Progenitor cell of endocrine pancreas (in vitro differentiated cells): ENCODE measurements around the gene FYB2. TPM values are rescaled to one million over a fixed set of nuclear protein-coding genes. Genes with fewer than 3 reads are reported as not detected.

ENCODE experiments used
- DNase-seq: peaks from one replicate; pipeline ENCODE4 v3.0.0; 2021; ENCODE audit warnings: low spot score; ENCODE audit not compliant: unreplicated experiment
- H3K27ac Mint-ChIP-seq: 2 replicates; pipeline ENCODE4 v1.8.0; 2021; ENCODE audit warnings: mild to moderate bottlenecking, moderate library complexity, mixed read lengths
- H3K27me3 Mint-ChIP-seq: 2 replicates; pipeline ENCODE4 v1.8.0; 2021; ENCODE audit warnings: mixed read lengths
- H3K36me3 Mint-ChIP-seq: 2 replicates; pipeline ENCODE4 v1.8.0; 2022; ENCODE audit warnings: mixed read lengths; ENCODE audit not compliant: insufficient read depth
- H3K4me1 Mint-ChIP-seq: 2 replicates; pipeline ENCODE4 v1.8.0; 2021; ENCODE audit warnings: low read depth, mixed read lengths
- H3K4me3 Mint-ChIP-seq: 2 replicates; pipeline ENCODE4 v1.8.0; 2021; ENCODE audit warnings: low read depth, mild to moderate bottlenecking, moderate library complexity, mixed read lengths
- H3K9me3 Mint-ChIP-seq: 2 replicates; pipeline ENCODE4 v1.8.0; 2021; ENCODE audit warnings: low read depth, mixed read lengths
- CTCF ChIP-seq: fragments of 200-600 bp; sonication (generic); IDR thresholded peaks from one replicate; pipeline ENCODE4 v1.5.0; 2021; ENCODE audit warnings: antibody characterized with exemption, mild to moderate bottlenecking; ENCODE audit not compliant: unreplicated experiment
- total RNA-seq: library from RNA; stranded (reverse); gene quantifications from 2 replicates; pipeline ENCODE4 v1.2.1, GENCODE V29; 2021

The FYB2 gene
- total RNA-seq, 1 donor from 2014 or later, result 9.6 TPM

GRCh38 chr1:56811331-56811730 lies 7.9 kb downstream of the FYB2 start:
- Mint-ChIP-seq H3K36me3 (peaks cover 7% of the 10 kb centered on the region), H3K27ac (peak overlapping the region; percentile 92), H3K4me1 (peaks cover 40% of the 10 kb centered on the region), H3K27me3 (no peaks in the 10 kb centered on the region), H3K9me3 (peaks cover 8% of the 10 kb centered on the region), H3K4me3 (no peak overlapping the region)
- no peak for TF ChIP-seq CTCF
- no peak for DNase-seq

- H3K9me3 Mint-ChIP-seq, result peaks cover 6% of the 10 kb centered on the region
- no peak overlapping the region for H3K4me3 Mint-ChIP-seq
- no peak for DNase-seq
- no peaks in the 10 kb centered on the region for H3K27me3 Mint-ChIP-seq
- H3K4me1 Mint-ChIP-seq, result peaks cover 36% of the 10 kb centered on the region
- TF ChIP-seq CTCF, result no peak
- H3K36me3 Mint-ChIP-seq, result peaks cover 5% of the 10 kb centered on the region
- H3K27ac Mint-ChIP-seq, result no peak overlapping the region
Measured at GRCh38 chr1:56808410-56808809, 10.8 kb downstream of the FYB2 start.

- no peaks in the 10 kb centered on the region for H3K27me3 Mint-ChIP-seq
- no peak for DNase-seq
- no peak overlapping the region for H3K4me3 Mint-ChIP-seq
- peaks cover 27% of the 10 kb centered on the region for H3K4me1 Mint-ChIP-seq
- H3K36me3 Mint-ChIP-seq, result peaks cover 4% of the 10 kb centered on the region
- H3K27ac Mint-ChIP-seq, result no peak overlapping the region
- peaks cover 6% of the 10 kb centered on the region for H3K9me3 Mint-ChIP-seq
- TF ChIP-seq CTCF, result no peak
Measured at GRCh38 chr1:56806804-56807203, 12.4 kb downstream of the FYB2 start.

- Mint-ChIP-seq H3K27ac (no peak overlapping the region), H3K36me3 (peaks cover 4% of the 10 kb centered on the region)
- DNase-seq, result no peak
Measured at GRCh38 chr1:56803561-56804156, 15.5 kb downstream of the FYB2 start.

More at GRCh38 chr1:56803561-56804156, 15.5 kb downstream of the FYB2 start:
- peak; percentile 68 for TF ChIP-seq CTCF
- peaks cover 6% of the 10 kb centered on the region for H3K9me3 Mint-ChIP-seq
- H3K27me3 Mint-ChIP-seq, result no peaks in the 10 kb centered on the region
- H3K4me1 Mint-ChIP-seq, result peaks cover 4% of the 10 kb centered on the region
- no peak overlapping the region for H3K4me3 Mint-ChIP-seq
